A673 (cell line): ENCODE results near the gene MYO1E.

ENCODE experiments used
- EZH2 ChIP-seq: fragments of 200-600 bp; sonication (generic); IDR thresholded peaks from 2 replicates; pipeline ENCODE4 v1.6.1; 2017; ENCODE audit warnings: borderline replicate concordance, low read depth, mild to moderate bottlenecking, mixed read lengths, antibody characterized with exemption, low read length; ENCODE audit not compliant: poor library complexity, severe bottlenecking
- TF ChIP-seq, protein P1 (sequence below): fragments of 300-800, 200-600 bp; sonication (generic); conservative IDR thresholded peaks from 2 replicates; pipeline ENCODE4 v1.5.1; 2017; ENCODE audit warnings: low read depth, mild to moderate bottlenecking, antibody characterized with exemption, low read length, moderate library complexity, mixed read lengths

DNA sequence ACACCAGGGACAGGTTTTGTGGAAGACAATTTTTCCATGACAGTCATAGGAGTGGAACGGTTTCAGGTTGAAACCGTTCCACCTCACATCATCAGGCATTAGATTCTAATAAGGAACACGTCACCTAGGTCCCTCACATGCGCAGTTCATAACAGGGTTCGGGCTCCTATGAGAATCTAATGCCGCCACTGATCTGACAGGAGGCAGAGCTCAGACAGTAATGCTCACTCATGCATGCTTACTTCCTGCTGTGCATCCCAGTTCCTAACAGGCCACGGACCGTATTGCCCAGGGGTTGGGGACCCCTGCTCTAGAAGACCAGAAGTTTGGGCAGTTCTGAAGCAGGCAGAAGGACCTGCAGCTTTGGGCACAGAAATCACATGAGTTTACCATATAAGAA lies 61.5 kb downstream of the MYO1E start:
- TF ChIP-seq, protein P1, sequence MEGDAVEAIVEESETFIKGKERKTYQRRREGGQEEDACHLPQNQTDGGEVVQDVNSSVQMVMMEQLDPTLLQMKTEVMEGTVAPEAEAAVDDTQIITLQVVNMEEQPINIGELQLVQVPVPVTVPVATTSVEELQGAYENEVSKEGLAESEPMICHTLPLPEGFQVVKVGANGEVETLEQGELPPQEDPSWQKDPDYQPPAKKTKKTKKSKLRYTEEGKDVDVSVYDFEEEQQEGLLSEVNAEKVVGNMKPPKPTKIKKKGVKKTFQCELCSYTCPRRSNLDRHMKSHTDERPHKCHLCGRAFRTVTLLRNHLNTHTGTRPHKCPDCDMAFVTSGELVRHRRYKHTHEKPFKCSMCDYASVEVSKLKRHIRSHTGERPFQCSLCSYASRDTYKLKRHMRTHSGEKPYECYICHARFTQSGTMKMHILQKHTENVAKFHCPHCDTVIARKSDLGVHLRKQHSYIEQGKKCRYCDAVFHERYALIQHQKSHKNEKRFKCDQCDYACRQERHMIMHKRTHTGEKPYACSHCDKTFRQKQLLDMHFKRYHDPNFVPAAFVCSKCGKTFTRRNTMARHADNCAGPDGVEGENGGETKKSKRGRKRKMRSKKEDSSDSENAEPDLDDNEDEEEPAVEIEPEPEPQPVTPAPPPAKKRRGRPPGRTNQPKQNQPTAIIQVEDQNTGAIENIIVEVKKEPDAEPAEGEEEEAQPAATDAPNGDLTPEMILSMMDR, result no peak
- TF ChIP-seq EZH2, result no peak
